ENCODE data around the gene GHDC.

DNA sequence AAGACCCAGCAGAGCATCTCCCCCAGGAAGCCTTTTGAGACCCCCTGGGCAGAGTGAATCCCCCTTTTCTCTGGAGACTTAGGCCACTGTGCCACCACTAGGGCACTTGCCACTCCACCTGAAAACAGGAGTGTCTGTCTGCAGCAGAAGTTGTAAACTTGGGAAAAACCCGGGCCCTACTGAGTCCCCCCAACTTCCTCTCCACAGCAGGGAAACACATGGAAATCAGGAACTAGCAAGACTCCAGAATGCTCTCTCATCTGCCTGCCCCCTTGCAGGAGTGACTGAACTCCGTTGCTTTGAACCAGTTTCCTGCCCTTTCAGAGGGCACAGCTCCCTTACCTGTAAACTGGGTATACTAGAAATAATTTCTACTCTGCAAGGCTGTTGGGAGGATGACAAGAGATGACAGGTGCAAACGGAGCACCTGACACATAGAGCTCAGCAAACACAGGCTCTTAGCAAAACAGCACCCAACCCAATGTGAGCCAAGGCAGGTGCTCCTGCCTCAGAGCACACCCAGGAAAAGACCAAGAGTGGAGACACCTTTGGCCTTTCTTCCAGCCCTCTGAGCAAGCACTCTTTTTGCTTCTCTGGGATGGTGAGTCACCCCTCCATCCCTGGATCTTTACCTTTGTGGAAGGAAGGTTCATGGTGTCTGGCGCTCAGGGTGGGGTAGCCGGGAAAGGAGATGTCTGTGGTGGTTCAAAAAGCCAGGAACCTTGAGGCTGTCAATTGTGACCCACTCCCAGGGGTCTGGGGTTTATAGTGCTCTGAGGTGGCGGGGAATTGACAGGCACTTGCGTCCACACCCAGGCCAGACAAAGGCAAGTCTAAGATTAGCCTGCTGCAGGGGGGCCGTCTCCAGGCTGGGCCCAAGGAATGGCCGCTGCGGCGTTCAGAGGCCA, 9.3 kb downstream of the GHDC start, which contains the start of gene HCRT:
- TF ChIP-seq, protein P1, sequence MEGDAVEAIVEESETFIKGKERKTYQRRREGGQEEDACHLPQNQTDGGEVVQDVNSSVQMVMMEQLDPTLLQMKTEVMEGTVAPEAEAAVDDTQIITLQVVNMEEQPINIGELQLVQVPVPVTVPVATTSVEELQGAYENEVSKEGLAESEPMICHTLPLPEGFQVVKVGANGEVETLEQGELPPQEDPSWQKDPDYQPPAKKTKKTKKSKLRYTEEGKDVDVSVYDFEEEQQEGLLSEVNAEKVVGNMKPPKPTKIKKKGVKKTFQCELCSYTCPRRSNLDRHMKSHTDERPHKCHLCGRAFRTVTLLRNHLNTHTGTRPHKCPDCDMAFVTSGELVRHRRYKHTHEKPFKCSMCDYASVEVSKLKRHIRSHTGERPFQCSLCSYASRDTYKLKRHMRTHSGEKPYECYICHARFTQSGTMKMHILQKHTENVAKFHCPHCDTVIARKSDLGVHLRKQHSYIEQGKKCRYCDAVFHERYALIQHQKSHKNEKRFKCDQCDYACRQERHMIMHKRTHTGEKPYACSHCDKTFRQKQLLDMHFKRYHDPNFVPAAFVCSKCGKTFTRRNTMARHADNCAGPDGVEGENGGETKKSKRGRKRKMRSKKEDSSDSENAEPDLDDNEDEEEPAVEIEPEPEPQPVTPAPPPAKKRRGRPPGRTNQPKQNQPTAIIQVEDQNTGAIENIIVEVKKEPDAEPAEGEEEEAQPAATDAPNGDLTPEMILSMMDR (optimal IDR thresholded peaks at IDR 0.05 in 1 of 3, IDR thresholded peaks at IDR 0.05 in 1 of 3, conservative IDR thresholded peaks at IDR 0.05 in 1 of 3; ENCODE audit: extremely low read depth in 1 of 3, insufficient read depth in 2 of 3, low read length in 3 of 3): no peak
- no peak for TF ChIP-seq EZH2 (IDR thresholded peaks at IDR 0.05; ENCODE audit: low read length)
